Pancreas (tissue), 10 donors: ENCODE data around the gene ENSA. TPM values are rescaled to one million over a fixed set of nuclear protein-coding genes. Genes with fewer than 3 reads are reported as not detected.
A peak's percentile ranks its signal among the peaks of the same experiment; 100 is the strongest.
"Not testable (repeated sequence)": the region's sequence is repeated elsewhere in the genome, so short reads cannot be mapped to it uniquely, and the experiment has no call there.

ENCODE experiments used
- ATAC-seq, 4 donors: fragments of 200-7000 bp; cut with Tn5 transposase; one replicate each; pipeline versions ENCODE4 v1.8.0 to v1.9.1; 2020; ENCODE audit warnings: mild to moderate bottlenecking in 4 of 4, moderate library complexity in 4 of 4
- DNase-seq, 6 donors: peaks; one replicate each; pipeline ENCODE4 v3.0.0-alpha.2; 2020
- FAIRE-seq: peaks from 2 replicates; lab custom pipeline; 2012; peaks lifted over from hg19 to GRCh38; lab: Jason Lieb, UNC
- H3K27ac ChIP-seq, 4 donors: fragments of 200-600 bp; sonication (generic); 1 replicate in 3 of 4; 2 replicates in 1 of 4; pipeline versions ENCODE4 v1.5.0 to v1.8.0; 2020
- H3K27me3 ChIP-seq, 4 donors: fragments of 200-600 bp; one replicate each; pipeline ENCODE4 v1.8.0; 2021
- H3K36me3 ChIP-seq, 3 donors: fragments of 200-600 bp; sonication (generic) in 1 of 3; one replicate each; pipeline versions ENCODE4 v1.5.0 to v1.8.0; 2020 to 2021
- H3K4me1 ChIP-seq, 3 donors: fragments of 200-600 bp; one replicate each; pipeline ENCODE4 v1.8.0; 2021
- H3K4me3 ChIP-seq, 4 donors: fragments of 200-600 bp; sonication (generic) in 2 of 4; one replicate each; pipeline versions ENCODE4 v1.5.0 to v1.8.0; 2020 to 2021
- H3K9me3 ChIP-seq, 4 donors: fragments of 200-600 bp; one replicate each; pipeline ENCODE4 v1.8.0; 2021
- WGBS, 2 donors: extraction: QIAGEN DNeasy Blood & Tissue Kit; methylation state at CpG; one replicate each; pipeline ENCODE4 v1.1.7; 2013; 5-methylcytosine and 5-hydroxymethylcytosine counted together
- intact Hi-C, 3 donors: fragments of 100-400 bp; cut with DNase I; formaldehyde crosslinking; loops; one replicate each; pipeline versions ENCODE4 v1.11.1 to v1.14.2; 2022
- polyA plus RNA-seq, 2 donors: library from polyadenylated mRNA; stranded (reverse); fragments of 200-250 nt; gene quantifications; one replicate each; pipeline ENCODE4 v1.2.3, GENCODE V29; 2013
- total RNA-seq, 6 donors: library from RNA; stranded (reverse); fragmentation: NEBNext Ultra II Directional in 4 of 6; extraction: Animal tissue kit (Norgen Biotek cat#: 25700) in 4 of 6; gene quantifications; one replicate each; pipeline versions ENCODE4 v1.2.1 to v1.2.4, GENCODE V29; 2021 to 2023
- TF ChIP-seq, protein P1 (sequence below), 4 donors: fragments of 200-600 bp; sonication (generic) in 3 of 4; IDR thresholded peaks; one replicate each; pipeline versions ENCODE4 v1.5.0 to v1.8.0; 2021; ENCODE audit warnings: antibody characterized with exemption in 4 of 4
- donor health status: healthy with polysubstance abuse.
- donor health status: DM: no; HTN: no; CAD: no; lungs with moderate emphysema.
- donor health status: DM: no; HTN: no; CAD: no.
- donor health status: control.
- donor health status: control.
- donor health status: Bipolar disorder and iron deficiency.
- donor health status: DM: yes; HTN: yes; CAD: no.
- donor health status: DM: no; HTN: no; CAD: no.
- donor health status: DM: no; HTN: no; CAD: no.
- donor health status: DM: yes; HTN: yes; CAD: no.

The ENSA gene
- total and polyA plus RNA-seq, 8 donors = 53.9 to 86.0 (median 67.9) TPM

GRCh38 chr1:150596095-150596892 is 33.1 kb downstream of the ENSA start:
- DNase-seq = no peak
- no peak for FAIRE-seq
- Histone ChIP-seq H3K36me3 (no peaks in the 10 kb centered on the region), H3K27me3 (no peaks in the 10 kb centered on the region), H3K9me3 (no peaks in the 10 kb centered on the region), H3K27ac (no peak overlapping the region), H3K4me1 (no peaks in the 10 kb centered on the region), H3K4me3 (no peak overlapping the region)
- intact Hi-C loops = no loop called here
- ATAC-seq = no peak
- TF ChIP-seq, protein P1, sequence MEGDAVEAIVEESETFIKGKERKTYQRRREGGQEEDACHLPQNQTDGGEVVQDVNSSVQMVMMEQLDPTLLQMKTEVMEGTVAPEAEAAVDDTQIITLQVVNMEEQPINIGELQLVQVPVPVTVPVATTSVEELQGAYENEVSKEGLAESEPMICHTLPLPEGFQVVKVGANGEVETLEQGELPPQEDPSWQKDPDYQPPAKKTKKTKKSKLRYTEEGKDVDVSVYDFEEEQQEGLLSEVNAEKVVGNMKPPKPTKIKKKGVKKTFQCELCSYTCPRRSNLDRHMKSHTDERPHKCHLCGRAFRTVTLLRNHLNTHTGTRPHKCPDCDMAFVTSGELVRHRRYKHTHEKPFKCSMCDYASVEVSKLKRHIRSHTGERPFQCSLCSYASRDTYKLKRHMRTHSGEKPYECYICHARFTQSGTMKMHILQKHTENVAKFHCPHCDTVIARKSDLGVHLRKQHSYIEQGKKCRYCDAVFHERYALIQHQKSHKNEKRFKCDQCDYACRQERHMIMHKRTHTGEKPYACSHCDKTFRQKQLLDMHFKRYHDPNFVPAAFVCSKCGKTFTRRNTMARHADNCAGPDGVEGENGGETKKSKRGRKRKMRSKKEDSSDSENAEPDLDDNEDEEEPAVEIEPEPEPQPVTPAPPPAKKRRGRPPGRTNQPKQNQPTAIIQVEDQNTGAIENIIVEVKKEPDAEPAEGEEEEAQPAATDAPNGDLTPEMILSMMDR (IDR thresholded peaks at IDR 0.05) = no peak
- WGBS, 2 donors = 92% methylated on average over 7 of the region's 7 CpGs

GRCh38 chr1:150582371-150582770 is 47.0 kb downstream of the ENSA start:
- intact Hi-C loops = no loop called here
- 94 to 98% methylated on average over 2 of the region's 2 CpGs for WGBS, 2 donors
- H3K9me3 ChIP-seq = no peaks in the 10 kb centered on the region
- H3K36me3 ChIP-seq = peaks cover 0 to 1% (median 0%) of the 10 kb centered on the region in 3 donors
- FAIRE-seq = no peak
- no peak overlapping the region for H3K4me3 ChIP-seq
- TF ChIP-seq, protein P1 (IDR thresholded peaks at IDR 0.05) = no peak
- H3K27me3 ChIP-seq = no peaks in the 10 kb centered on the region
- peaks cover 5 to 7% (median 6%) of the 10 kb centered on the region in 3 donors for H3K4me1 ChIP-seq
- DNase-seq = no peak
- no peak for ATAC-seq
- H3K27ac ChIP-seq = no peak overlapping the region

GRCh38 chr1:150581962-150582361 is 47.5 kb downstream of the ENSA start:
- H3K9me3 ChIP-seq, intact Hi-C loops, H3K27ac ChIP-seq, H3K4me1 ChIP-seq, H3K4me3 ChIP-seq, H3K36me3 ChIP-seq, DNase-seq, ATAC-seq, FAIRE-seq, H3K27me3 ChIP-seq: not testable (repeated sequence)
- WGBS, 2 donors = 95 to 97% methylated on average over 14 of the region's 14 CpGs

DNA sequence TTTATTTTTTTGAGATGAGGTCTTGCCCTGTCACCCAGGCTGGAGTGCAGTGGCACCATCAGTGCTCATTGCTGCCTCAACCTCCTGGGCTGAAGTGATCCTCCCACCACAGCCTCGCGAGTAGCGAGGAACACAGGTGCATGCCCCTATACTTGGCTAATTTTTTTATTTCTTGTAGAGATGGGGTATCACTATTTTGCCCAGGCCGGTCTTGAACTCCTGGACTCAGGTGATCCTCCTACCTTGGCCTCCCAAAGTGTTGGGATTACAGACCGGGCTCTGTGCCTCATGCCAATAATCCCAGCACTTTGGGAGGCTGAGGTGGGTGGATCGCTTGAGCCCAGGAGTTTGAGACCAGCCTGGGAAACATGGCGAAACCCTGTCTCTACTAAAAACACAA is 48.0 kb downstream of the ENSA start:
- ATAC-seq, intact Hi-C loops, H3K36me3 ChIP-seq, FAIRE-seq, H3K4me1 ChIP-seq, H3K27ac ChIP-seq, H3K4me3 ChIP-seq, DNase-seq, H3K27me3 ChIP-seq, H3K9me3 ChIP-seq: not testable (repeated sequence)
- 96 to 97% methylated on average over 7 of the region's 7 CpGs for WGBS, 2 donors

DNA sequence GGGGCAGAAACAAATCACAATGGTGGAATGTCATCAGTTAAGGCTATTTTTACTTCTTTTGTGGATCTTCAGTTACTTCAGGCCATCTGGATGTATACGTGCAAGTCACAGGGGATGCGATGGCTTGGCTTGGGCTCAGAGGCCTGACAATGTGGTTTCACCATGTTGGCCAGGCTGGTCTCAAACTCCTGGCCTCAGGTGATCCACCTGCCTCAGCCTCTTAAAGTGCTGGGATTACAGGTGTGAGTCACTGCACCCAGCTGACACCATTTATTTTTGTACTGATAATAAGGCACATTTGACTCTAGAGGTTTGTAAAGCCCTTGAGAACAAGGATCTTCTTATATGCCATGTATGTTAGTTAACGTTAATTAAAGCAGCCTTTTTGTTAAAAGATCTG is 48.4 kb downstream of the ENSA start:
- FAIRE-seq, H3K36me3 ChIP-seq, ATAC-seq, H3K9me3 ChIP-seq, DNase-seq, H3K4me3 ChIP-seq, H3K27ac ChIP-seq, intact Hi-C loops, H3K4me1 ChIP-seq, H3K27me3 ChIP-seq: not testable (repeated sequence)
- WGBS, 2 donors = 93 to 97% methylated on average over 3 of the region's 3 CpGs

- ATAC-seq = no peak
- WGBS, 2 donors = 67 to 70% methylated on average over 15 of the region's 15 CpGs
- H3K4me1 ChIP-seq = peaks cover 5 to 12% (median 11%) of the 10 kb centered on the region in 3 donors
- H3K4me3 ChIP-seq = peak overlapping the region; percentile 2 to 98 (median 95)
- intact Hi-C loops = no loop called here
- no peaks in the 10 kb centered on the region for H3K9me3 ChIP-seq
- DNase-seq = no peak
- TF ChIP-seq, protein P1 (IDR thresholded peaks at IDR 0.05) = no peak
- no peaks in the 10 kb centered on the region for H3K27me3 ChIP-seq
- H3K36me3 ChIP-seq = peaks cover 0 to 9% (median 5%) of the 10 kb centered on the region in 3 donors
- FAIRE-seq = no peak
- peak overlapping the region; percentile 96 to 100 (median 98) for H3K27ac ChIP-seq
Observed at GRCh38 chr1:150579945-150580642, 49.3 kb downstream of the ENSA start.
